ENCODE data around the gene OR51G2.
"Not testable (repeated sequence)": the region's sequence is repeated elsewhere in the genome, so short reads cannot be mapped to it uniquely, and the experiment has no call there.

OR51G2 gene, protein sequence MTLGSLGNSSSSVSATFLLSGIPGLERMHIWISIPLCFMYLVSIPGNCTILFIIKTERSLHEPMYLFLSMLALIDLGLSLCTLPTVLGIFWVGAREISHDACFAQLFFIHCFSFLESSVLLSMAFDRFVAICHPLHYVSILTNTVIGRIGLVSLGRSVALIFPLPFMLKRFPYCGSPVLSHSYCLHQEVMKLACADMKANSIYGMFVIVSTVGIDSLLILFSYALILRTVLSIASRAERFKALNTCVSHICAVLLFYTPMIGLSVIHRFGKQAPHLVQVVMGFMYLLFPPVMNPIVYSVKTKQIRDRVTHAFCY

GRCh38 chr11:4919250-4919649, at the start of gene OR51G2:
OR51G2 (minus strand) TSS chr11:4919350; CDS start chr11:4915663, 3,687 bp downstream.
- no peaks in the 10 kb centered on the region for H3K27me3 ChIP-seq (ENCODE audit: insufficient read depth, low read depth)
- H3K79me2 ChIP-seq (ENCODE audit: insufficient read depth, low read depth), result no peaks in the 10 kb centered on the region
- no peaks in the 10 kb centered on the region for H4K20me1 ChIP-seq (ENCODE audit: insufficient read depth)
- H3K4me3 ChIP-seq (IDR thresholded peaks at IDR 0.05; ENCODE audit: insufficient read depth, low read depth, low read length), result no peak within 1 kb of the TSS
- H3K36me3 ChIP-seq (ENCODE audit: insufficient read depth), result no peaks in the 10 kb centered on the region
- TF ChIP-seq, protein P1, sequence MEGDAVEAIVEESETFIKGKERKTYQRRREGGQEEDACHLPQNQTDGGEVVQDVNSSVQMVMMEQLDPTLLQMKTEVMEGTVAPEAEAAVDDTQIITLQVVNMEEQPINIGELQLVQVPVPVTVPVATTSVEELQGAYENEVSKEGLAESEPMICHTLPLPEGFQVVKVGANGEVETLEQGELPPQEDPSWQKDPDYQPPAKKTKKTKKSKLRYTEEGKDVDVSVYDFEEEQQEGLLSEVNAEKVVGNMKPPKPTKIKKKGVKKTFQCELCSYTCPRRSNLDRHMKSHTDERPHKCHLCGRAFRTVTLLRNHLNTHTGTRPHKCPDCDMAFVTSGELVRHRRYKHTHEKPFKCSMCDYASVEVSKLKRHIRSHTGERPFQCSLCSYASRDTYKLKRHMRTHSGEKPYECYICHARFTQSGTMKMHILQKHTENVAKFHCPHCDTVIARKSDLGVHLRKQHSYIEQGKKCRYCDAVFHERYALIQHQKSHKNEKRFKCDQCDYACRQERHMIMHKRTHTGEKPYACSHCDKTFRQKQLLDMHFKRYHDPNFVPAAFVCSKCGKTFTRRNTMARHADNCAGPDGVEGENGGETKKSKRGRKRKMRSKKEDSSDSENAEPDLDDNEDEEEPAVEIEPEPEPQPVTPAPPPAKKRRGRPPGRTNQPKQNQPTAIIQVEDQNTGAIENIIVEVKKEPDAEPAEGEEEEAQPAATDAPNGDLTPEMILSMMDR (conservative IDR thresholded peaks at IDR 0.05; ENCODE audit: low read depth, low read length), result no peak
- H3K9ac ChIP-seq, result no peak within 1 kb of the TSS
- no peaks in the 10 kb centered on the region for H3K4me1 ChIP-seq (ENCODE audit: low read depth, poor library complexity, severe bottlenecking)
- no peak within 1 kb of the TSS for H3K27ac ChIP-seq
- H3K4me2 ChIP-seq, result no peak within 1 kb of the TSS
- no peak within 1 kb of the TSS for H2AFZ ChIP-seq (ENCODE audit: low read depth)

GRCh38 chr11:4962816-4963215, 43.7 kb upstream of the OR51G2 start:
- Histone ChIP-seq H3K36me3 (ENCODE audit: insufficient read depth) (no peaks in the 10 kb centered on the region), H3K4me3 (IDR thresholded peaks at IDR 0.05; ENCODE audit: insufficient read depth, low read depth, low read length) (no peak overlapping the region), H3K4me2 (no peak overlapping the region), H3K27ac (no peak overlapping the region), H2AFZ (ENCODE audit: low read depth) (no peak overlapping the region), H3K9ac (no peak overlapping the region), H3K79me2 (ENCODE audit: insufficient read depth, low read depth) (no peaks in the 10 kb centered on the region), H3K27me3 (ENCODE audit: insufficient read depth, low read depth) (no peaks in the 10 kb centered on the region), H4K20me1 (ENCODE audit: insufficient read depth) (no peaks in the 10 kb centered on the region), H3K4me1 (ENCODE audit: low read depth, poor library complexity, severe bottlenecking) (no peaks in the 10 kb centered on the region)
- TF ChIP-seq, protein P1 (conservative IDR thresholded peaks at IDR 0.05; ENCODE audit: low read depth, low read length), result no peak

DNA sequence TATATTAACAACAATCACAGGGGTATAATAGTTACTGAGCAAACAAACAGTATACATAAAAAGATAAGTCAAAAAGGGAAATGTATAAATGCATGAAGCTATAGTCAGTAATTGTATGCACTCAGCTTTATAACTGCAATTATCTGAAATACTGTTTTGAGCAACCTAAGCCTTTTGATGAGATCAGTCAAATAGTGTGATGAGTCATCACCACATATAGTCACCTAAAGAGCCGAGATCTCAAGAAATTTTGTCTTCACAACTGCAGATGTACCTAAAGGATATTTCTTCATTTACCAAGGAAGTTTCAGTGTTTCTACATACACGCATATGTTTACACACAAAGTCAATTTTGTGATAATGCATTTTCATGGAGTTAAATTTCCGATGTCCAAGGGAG, 41.7 kb upstream of the OR51G2 start:
- no peak overlapping the region for H3K9ac ChIP-seq

GRCh38 chr11:4957396-4957795, 38.2 kb upstream of the OR51G2 start:
- Histone ChIP-seq H3K9ac (no peak overlapping the region), H3K4me2 (no peak overlapping the region), H3K27ac (no peak overlapping the region), H4K20me1 (ENCODE audit: insufficient read depth) (no peaks in the 10 kb centered on the region), H3K27me3 (ENCODE audit: insufficient read depth, low read depth) (no peaks in the 10 kb centered on the region), H2AFZ (ENCODE audit: low read depth) (no peak overlapping the region), H3K36me3 (ENCODE audit: insufficient read depth) (no peaks in the 10 kb centered on the region), H3K79me2 (ENCODE audit: insufficient read depth, low read depth) (no peaks in the 10 kb centered on the region), H3K4me1 (ENCODE audit: low read depth, poor library complexity, severe bottlenecking) (no peaks in the 10 kb centered on the region), H3K4me3 (IDR thresholded peaks at IDR 0.05; ENCODE audit: insufficient read depth, low read depth, low read length) (no peak overlapping the region)
- TF ChIP-seq, protein P1 (conservative IDR thresholded peaks at IDR 0.05; ENCODE audit: low read depth, low read length), result no peak

More for the DNA sequence above, 41.7 kb upstream of the OR51G2 start:
- Histone ChIP-seq H3K36me3 (ENCODE audit: insufficient read depth) (no peaks in the 10 kb centered on the region), H3K27me3 (ENCODE audit: insufficient read depth, low read depth) (no peaks in the 10 kb centered on the region), H3K79me2 (ENCODE audit: insufficient read depth, low read depth) (no peaks in the 10 kb centered on the region), H3K4me1 (ENCODE audit: low read depth, poor library complexity, severe bottlenecking) (no peaks in the 10 kb centered on the region), H3K4me2 (no peak overlapping the region), H3K27ac (no peak overlapping the region), H4K20me1 (ENCODE audit: insufficient read depth) (no peaks in the 10 kb centered on the region), H3K4me3 (IDR thresholded peaks at IDR 0.05; ENCODE audit: insufficient read depth, low read depth, low read length) (no peak overlapping the region), H2AFZ (ENCODE audit: low read depth) (no peak overlapping the region)
- TF ChIP-seq, protein P1 (conservative IDR thresholded peaks at IDR 0.05; ENCODE audit: low read depth, low read length), result no peak

DNA sequence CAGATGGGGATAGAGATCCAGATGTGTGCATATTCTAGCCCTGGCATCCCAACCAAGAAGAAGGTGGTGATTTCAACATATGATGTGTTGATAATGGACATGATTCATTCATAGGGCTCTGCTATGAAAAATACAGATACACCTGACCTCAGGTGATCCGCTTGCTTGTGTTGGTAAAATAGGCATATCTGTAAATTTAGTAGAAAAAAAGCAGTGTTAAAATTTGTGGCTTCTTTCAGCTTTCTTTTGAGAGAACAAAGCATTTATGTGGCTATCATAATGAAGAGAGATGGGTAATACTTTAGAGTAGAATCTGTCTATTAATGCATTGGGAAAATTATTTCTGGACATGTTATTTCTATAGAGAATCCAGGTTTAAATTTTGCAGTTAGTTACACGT, 36.5 kb upstream of the OR51G2 start, which contains the start of gene OR51A2:
OR51A2 (minus strand) TSS at position 101 of the 400 bp plus-strand sequence; CDS start at position 101, 0 bp downstream.
- not testable (repeated sequence) for H4K20me1 ChIP-seq (ENCODE audit: insufficient read depth); H3K9ac ChIP-seq; H3K79me2 ChIP-seq (ENCODE audit: insufficient read depth, low read depth); H2AFZ ChIP-seq (ENCODE audit: low read depth); H3K4me2 ChIP-seq; H3K4me3 ChIP-seq (IDR thresholded peaks at IDR 0.05; ENCODE audit: insufficient read depth, low read depth, low read length); H3K27ac ChIP-seq; H3K36me3 ChIP-seq (ENCODE audit: insufficient read depth); H3K4me1 ChIP-seq (ENCODE audit: low read depth, poor library complexity, severe bottlenecking); H3K27me3 ChIP-seq (ENCODE audit: insufficient read depth, low read depth)

Data from KMS-11 (cell line).